Measurements from ENCODE around the gene ALPK1.
"Not testable (repeated sequence)": the region's sequence is repeated elsewhere in the genome, so short reads cannot be mapped to it uniquely, and the experiment has no call there.

Gene ALPK1

DNA sequence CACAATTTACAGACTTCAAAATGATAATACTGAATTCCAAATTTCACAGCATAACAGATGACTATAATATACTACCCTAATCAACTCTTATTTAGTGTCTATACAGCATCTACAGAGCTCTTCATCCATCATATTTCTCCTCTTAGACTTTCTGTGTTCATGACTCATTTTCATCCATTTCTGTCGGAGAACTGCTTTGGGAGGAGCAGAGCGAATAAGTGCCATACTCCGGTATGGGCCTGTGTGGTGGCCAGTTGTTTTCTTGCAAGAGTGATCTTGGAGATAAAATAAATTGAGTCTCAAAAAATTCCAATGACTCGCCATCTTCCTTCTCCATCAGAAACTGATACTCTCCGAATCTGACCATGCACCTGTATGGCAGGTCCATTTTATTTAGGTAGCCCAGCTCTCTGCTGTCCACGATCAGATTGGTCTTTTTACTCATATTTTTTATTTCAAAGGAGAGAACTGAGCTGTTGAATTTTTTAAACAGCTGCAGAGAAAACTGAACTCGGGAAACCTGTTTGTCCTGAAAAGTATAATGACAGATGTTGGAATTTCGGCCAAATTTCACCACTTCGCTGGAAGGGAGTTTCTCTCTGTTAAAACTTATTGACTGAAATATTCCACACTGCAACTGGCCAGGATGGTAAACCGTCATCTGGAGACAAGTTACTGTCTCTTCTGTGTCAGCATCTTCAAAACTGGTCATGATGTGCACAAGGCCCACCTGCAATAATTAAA lies 19.3 kb upstream of the ALPK1 start:
- peak; percentile 70 for DNase-seq (ENCODE audit: low read depth)
- no peak overlapping the region for H3K4me3 ChIP-seq (ENCODE audit: low read length)
- TF ChIP-seq, protein P1, sequence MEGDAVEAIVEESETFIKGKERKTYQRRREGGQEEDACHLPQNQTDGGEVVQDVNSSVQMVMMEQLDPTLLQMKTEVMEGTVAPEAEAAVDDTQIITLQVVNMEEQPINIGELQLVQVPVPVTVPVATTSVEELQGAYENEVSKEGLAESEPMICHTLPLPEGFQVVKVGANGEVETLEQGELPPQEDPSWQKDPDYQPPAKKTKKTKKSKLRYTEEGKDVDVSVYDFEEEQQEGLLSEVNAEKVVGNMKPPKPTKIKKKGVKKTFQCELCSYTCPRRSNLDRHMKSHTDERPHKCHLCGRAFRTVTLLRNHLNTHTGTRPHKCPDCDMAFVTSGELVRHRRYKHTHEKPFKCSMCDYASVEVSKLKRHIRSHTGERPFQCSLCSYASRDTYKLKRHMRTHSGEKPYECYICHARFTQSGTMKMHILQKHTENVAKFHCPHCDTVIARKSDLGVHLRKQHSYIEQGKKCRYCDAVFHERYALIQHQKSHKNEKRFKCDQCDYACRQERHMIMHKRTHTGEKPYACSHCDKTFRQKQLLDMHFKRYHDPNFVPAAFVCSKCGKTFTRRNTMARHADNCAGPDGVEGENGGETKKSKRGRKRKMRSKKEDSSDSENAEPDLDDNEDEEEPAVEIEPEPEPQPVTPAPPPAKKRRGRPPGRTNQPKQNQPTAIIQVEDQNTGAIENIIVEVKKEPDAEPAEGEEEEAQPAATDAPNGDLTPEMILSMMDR (IDR thresholded peaks at IDR 0.05; ENCODE audit: insufficient read depth, low read depth, low read length, missing control alignments): no peak

DNA sequence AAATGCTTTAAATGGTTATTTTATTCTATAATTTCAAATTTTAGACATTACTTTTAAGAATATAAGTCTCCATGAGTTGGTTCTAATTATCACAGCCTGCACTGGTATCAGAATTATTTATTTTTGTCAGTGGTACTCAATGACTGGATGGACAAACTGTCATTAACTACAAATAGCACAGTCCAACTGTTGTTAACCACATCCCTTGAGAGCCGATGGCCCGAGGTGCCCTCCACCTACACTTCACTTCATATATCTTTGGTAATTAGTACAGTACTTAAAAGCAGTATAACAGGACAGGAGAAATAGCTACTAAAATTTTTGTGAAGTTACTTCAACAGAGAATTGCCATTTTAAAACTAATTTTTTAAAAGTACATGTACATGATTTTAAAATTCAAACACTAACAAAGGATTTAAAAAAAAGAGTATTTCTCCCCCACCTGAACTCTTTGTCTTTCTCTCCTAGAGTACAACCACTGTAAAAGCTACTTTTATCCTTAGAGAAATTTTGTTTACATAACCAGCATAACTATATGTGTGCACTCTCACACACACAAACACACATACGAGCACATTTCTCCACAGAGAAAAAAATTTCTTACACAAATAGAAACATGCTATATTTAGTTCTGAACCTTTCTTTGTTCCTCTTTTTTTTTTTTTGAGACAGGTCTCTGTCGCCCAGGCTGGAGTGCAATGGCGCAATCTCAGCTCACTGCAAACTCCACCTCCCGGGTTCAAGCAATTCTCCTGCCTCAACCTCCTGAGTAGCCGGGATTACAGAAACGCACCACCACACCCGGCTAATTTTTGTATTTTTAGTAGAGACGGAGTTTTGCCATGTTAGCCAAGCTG lies 17.9 kb upstream of the ALPK1 start:
- TF ChIP-seq, protein P1 (IDR thresholded peaks at IDR 0.05; ENCODE audit: insufficient read depth, low read depth, low read length, missing control alignments): no peak
- no peak for DNase-seq (ENCODE audit: low read depth)
- H3K4me3 ChIP-seq (ENCODE audit: low read length): no peak overlapping the region

DNA sequence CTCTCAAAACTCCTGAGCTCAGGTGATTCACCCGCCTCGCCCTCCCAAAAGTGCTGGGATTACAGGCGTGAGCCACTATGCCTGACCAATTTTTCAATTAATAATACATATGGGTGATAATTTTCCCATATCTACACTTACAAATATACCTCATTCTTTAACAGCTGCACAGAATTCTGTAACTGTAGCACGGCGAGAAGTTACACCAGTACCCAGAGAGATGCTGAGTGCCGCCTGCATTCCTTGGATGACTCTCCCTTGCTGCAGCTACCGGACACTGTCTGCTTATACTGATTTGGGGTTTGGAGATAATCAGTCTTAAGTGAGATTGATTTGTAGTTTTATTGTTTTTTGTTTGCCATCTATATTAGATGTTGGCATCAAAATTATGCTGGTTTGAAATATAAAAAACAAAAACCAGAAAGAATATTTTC lies 17.3 kb upstream of the ALPK1 start:
- TF ChIP-seq, protein P1 (IDR thresholded peaks at IDR 0.05; ENCODE audit: insufficient read depth, low read depth, low read length, missing control alignments): no peak
- no peak overlapping the region for H3K4me3 ChIP-seq (ENCODE audit: low read length)
- DNase-seq (ENCODE audit: low read depth): peak; percentile 54

DNA sequence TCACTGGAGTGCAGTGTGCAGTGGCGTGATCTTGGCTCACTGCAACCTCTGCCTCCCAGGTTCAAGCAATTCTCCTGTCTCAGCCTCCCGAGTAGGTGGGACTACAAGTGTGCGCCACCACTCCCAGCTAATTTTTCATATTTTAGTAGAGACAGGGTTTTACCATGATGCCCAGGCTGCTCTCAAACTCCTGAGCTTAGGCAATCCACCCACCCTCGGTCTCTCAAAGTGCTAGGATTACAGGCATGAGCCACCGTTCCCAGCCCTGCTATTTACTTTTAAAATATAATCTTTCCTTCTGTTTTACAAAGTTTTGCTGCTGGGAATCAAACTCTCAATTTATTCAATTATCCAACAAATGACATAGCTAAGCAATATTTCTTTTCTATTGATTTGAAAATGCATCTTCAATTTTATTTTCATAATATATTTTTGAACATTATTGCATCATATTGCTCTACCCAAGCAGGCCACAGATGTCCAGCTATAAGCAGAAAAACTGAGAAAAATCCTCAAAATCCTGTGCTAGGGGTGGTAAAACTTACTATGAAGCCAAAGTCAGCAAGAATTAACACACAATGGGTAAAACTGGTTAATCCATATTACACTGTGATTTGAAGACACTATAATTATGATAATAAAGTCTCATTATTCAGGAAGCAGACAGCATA lies 16.6 kb upstream of the ALPK1 start:
- H3K4me3 ChIP-seq (ENCODE audit: low read length): no peak overlapping the region
- TF ChIP-seq, protein P1 (IDR thresholded peaks at IDR 0.05; ENCODE audit: insufficient read depth, low read depth, low read length, missing control alignments): no peak
- no peak for DNase-seq (ENCODE audit: low read depth)

DNA sequence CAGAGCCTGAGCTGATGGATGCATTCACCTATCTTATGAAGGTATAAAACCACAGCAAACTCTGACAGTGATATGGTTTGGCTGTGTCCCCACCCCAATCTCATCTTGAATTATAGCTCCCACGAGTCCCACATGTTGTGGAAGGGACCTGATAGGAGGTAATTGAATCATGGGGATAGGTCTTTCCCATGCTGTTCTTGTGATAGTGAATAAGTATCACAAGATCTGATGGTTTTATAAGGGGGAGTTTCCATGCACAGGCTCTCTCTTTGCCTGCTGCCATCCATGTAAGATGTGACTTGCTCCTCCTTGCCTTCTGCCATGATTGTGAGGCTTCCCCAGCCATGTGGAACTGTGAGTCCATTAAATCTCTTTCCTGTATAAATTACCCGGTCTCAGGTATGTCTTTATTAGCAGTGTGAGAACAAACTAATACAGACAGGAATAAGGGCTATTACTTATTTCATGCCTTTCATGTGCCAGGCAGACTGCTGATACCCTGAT lies 15.2 kb upstream of the ALPK1 start:
- H3K4me3 ChIP-seq (ENCODE audit: low read length); DNase-seq (ENCODE audit: low read depth): not testable (repeated sequence)

DNA sequence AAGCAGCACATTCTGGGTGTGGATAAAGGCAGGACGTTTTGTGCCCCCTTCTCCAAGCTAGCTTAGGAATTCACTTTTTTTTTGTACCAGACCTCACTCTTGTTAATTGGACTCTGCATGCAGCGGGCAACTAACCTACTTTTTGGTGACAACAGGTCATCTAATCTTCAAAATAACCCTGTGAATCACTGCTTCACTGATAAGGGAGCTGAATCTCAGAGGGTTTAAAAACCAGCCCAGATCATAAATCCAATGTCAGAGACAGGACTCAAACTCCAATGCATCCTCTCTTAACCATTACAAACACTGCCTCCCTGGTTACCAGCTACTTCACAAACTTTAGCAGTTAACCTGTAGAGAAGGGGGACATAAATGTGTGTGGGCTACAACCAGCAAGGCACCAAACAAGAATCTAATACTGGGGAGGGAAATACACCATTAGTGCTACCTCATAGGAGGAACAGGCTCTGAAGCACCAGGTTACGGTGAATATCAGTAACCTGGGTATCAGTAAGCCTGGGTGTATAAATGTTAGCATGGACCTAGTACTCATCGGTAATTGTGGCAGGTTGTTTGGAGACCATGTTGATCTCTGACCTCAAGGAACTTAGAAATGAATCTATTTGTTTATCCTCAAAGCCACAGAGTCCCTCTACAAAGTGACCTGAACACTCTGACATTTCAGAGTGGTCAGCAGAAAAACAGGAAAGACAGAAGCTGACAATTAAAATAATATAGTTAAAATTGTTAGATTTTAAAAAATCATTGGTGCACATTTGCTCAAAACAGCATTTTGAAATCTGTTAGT lies 14.1 kb upstream of the ALPK1 start:
- H3K4me3 ChIP-seq (ENCODE audit: low read length): no peak overlapping the region
- TF ChIP-seq, protein P1 (IDR thresholded peaks at IDR 0.05; ENCODE audit: insufficient read depth, low read depth, low read length, missing control alignments): no peak
- DNase-seq (ENCODE audit: low read depth): no peak
